BJ (cell line): Measurements from ENCODE around the gene IFNA8. TPM values are rescaled to one million over a fixed set of nuclear protein-coding genes. Genes with fewer than 3 reads are reported as not detected.
A peak's percentile ranks its signal among the peaks of the same experiment; 100 is the strongest.

Experiments
- CTCF ChIA-PET: fragments of 350-600 bp; formaldehyde crosslinking; extraction: SDS; loops from one replicate; lab custom pipeline; 2021; ENCODE audit warnings: antibody characterized with exemption, inconsistent platforms; lab: Yijun Ruan, JAX
- POLR2A ChIA-PET: fragments of 300-600 bp; sonication (Branson Sonifier 250); formaldehyde crosslinking; extraction: SDS; loops from one replicate; lab custom pipeline; 2021; ENCODE audit warnings: antibody characterized with exemption; lab: Charles Lee
- DNase-seq: peaks from one replicate; pipeline ENCODE4 v3.0.0-alpha.2; 2011; ENCODE audit warnings: low read depth
- H3K27me3 ChIP-seq: 2 replicates; pipeline ENCODE4 v1.6.0; 2011; ENCODE audit warnings: low read length; ENCODE audit not compliant: control insufficient read depth, insufficient read depth
- H3K36me3 ChIP-seq: 2 replicates; pipeline ENCODE4 v1.5.1; 2011; ENCODE audit warnings: low read length; ENCODE audit not compliant: control insufficient read depth, insufficient read depth
- H3K4me3 ChIP-seq: 2 replicates; pipeline ENCODE4 v1.5.1; 2011; ENCODE audit warnings: low read depth, mild to moderate bottlenecking, control low read depth, low read length
- CTCF ChIP-seq: IDR thresholded peaks from 2 replicates; pipeline ENCODE4 v1.5.1; 2011; ENCODE audit warnings: low read depth, mild to moderate bottlenecking, control low read depth, inconsistent platforms, low read length, moderate library complexity; ENCODE audit not compliant: insufficient read depth
- polyA plus RNA-seq: library from polyadenylated mRNA; depleted of rRNA; stranded (reverse); fragments of >200 nt; gene quantifications from 2 replicates; pipeline ENCODE4 v1.2.3, GENCODE V29; 2011

IFNA8 gene
- polyA plus RNA-seq, 1 experiment = not detected

- ChIA-PET CTCF (interaction anchor here (0.7 to 1.2 kb wide), 2 partner anchors 11 to 14 kb away, joined by 3 read pairs; no protein-coding TSS in a partner anchor), POLR2A (no interaction called here)
- peaks cover 6% of the 10 kb centered on the region for H3K27me3 ChIP-seq
- no peak for TF ChIP-seq CTCF
- H3K4me3 ChIP-seq = no peak overlapping the region
- DNase-seq = no peak
- no peaks in the 10 kb centered on the region for H3K36me3 ChIP-seq
Observed at GRCh38 chr9:21413151-21413550, 4.2 kb downstream of the IFNA8 start.

GRCh38 chr9:21413624-21414023, 4.7 kb downstream of the IFNA8 start:
- Histone ChIP-seq H3K27me3 (peaks cover 6% of the 10 kb centered on the region), H3K4me3 (no peak overlapping the region), H3K36me3 (no peaks in the 10 kb centered on the region)
- DNase-seq = no peak
- TF ChIP-seq CTCF = peak; percentile 23; the same call in 1 of the 2 replicates
- ChIA-PET POLR2A (no interaction called here), CTCF (interaction anchor here (1.2 to 1.3 kb wide), 2 partner anchors 11 to 18 kb away, joined by 3 to 4 read pairs; no protein-coding TSS in a partner anchor)

GRCh38 chr9:21414220-21414940, 5.5 kb downstream of the IFNA8 start:
- CTCF ChIA-PET = interaction anchor here (1.2 to 1.3 kb wide), 2 partner anchors 12 to 18 kb away, joined by 3 to 4 read pairs; no protein-coding TSS in a partner anchor
- peaks cover 4% of the 10 kb centered on the region; the same call in 1 of the 2 replicates for H3K27me3 ChIP-seq
- POLR2A ChIA-PET = interaction anchor here (0.6 kb wide), 1 partner anchor 388 kb away, joined by 12 read pairs; the partner anchor contains the start of gene MTAP
- no peak for TF ChIP-seq CTCF
- no peaks in the 10 kb centered on the region for H3K36me3 ChIP-seq
- DNase-seq = no peak
- no peak overlapping the region for H3K4me3 ChIP-seq

- no peak for DNase-seq
- CTCF ChIA-PET = interaction anchor here (0.7 to 1.6 kb wide), 3 partner anchors 18 to 373 kb away, joined by 3 to 6 read pairs (median 3); no protein-coding TSS in a partner anchor
- no peak overlapping the region for H3K4me3 ChIP-seq
- TF ChIP-seq CTCF = no peak
- no peaks in the 10 kb centered on the region for H3K36me3 ChIP-seq
- POLR2A ChIA-PET = no interaction called here
- peaks cover 4% of the 10 kb centered on the region; the same call in 1 of the 2 replicates for H3K27me3 ChIP-seq
Observed at GRCh38 chr9:21415493-21416267, 6.8 kb downstream of the IFNA8 start.

- ChIA-PET CTCF (interaction anchor here (1.6 kb wide), 1 partner anchor 10 kb away, joined by 3 read pairs; no protein-coding TSS in a partner anchor), POLR2A (no interaction called here)
- TF ChIP-seq CTCF = no peak
- DNase-seq = no peak
- peaks cover 2% of the 10 kb centered on the region; the same call in 1 of the 2 replicates for H3K27me3 ChIP-seq
- H3K4me3 ChIP-seq = no peak overlapping the region
- H3K36me3 ChIP-seq = no peaks in the 10 kb centered on the region
Observed at GRCh38 chr9:21428235-21428634, 19.3 kb downstream of the IFNA8 start.
